Coronary artery (tissue), 2 donors: ENCODE measurements around the gene GOLGA6L2.

Experiments used
- DNase-seq: peaks from one replicate; pipeline ENCODE4 v3.0.0-alpha.2; 2017; ENCODE audit warnings: low spot score
- H3K27ac ChIP-seq, 2 donors: fragments of 200-600 bp; sonication (generic); one replicate each; pipeline ENCODE4 v1.5.1; 2016 to 2019
- H3K4me3 ChIP-seq: fragments of 200-600 bp; sonication (generic); 2 replicates; pipeline ENCODE4 v1.5.1; 2016; ENCODE audit warnings: mild to moderate bottlenecking, moderate library complexity
- TF ChIP-seq, protein P1 (sequence below): fragments of 200-600 bp; sonication (generic); IDR thresholded peaks from one replicate; pipeline ENCODE4 v1.5.1; 2019; ENCODE audit warnings: antibody characterized with exemption

The GOLGA6L2 gene

DNA sequence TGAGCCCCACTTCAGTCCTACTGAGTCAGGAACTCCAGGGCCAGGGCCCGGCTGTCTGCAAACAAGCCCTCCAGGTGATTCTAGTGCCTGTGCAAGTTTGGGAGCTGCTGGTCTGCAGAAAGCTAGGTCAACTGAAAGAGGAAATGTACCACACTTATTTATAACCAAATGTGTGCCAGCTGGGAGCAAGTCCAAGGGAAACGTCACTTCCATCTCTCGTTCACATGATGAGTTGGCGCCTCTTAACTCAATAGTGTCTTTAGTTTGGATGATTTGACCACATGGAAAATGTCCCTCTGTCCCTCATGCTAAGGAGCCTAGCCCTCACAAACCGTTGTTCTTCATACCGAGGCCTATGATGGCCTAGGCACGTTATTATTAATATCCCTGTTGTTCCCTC is 49.3 kb downstream of the GOLGA6L2 start:
- Histone ChIP-seq H3K4me3 (no peak overlapping the region), H3K27ac (peak overlapping the region in 1 of 2 donors; percentile 68)
- DNase-seq: no peak
- TF ChIP-seq, protein P1, sequence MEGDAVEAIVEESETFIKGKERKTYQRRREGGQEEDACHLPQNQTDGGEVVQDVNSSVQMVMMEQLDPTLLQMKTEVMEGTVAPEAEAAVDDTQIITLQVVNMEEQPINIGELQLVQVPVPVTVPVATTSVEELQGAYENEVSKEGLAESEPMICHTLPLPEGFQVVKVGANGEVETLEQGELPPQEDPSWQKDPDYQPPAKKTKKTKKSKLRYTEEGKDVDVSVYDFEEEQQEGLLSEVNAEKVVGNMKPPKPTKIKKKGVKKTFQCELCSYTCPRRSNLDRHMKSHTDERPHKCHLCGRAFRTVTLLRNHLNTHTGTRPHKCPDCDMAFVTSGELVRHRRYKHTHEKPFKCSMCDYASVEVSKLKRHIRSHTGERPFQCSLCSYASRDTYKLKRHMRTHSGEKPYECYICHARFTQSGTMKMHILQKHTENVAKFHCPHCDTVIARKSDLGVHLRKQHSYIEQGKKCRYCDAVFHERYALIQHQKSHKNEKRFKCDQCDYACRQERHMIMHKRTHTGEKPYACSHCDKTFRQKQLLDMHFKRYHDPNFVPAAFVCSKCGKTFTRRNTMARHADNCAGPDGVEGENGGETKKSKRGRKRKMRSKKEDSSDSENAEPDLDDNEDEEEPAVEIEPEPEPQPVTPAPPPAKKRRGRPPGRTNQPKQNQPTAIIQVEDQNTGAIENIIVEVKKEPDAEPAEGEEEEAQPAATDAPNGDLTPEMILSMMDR: no peak

- TF ChIP-seq, protein P1: no peak
- H3K27ac ChIP-seq: no peak overlapping the region
- DNase-seq: no peak
- H3K4me3 ChIP-seq: no peak overlapping the region
Measured at GRCh38 chr15:23395832-23396231, 51.2 kb downstream of the GOLGA6L2 start.

GRCh38 chr15:23395030-23395692 is 51.9 kb downstream of the GOLGA6L2 start:
- no peak overlapping the region for H3K4me3 ChIP-seq
- H3K27ac ChIP-seq: no peak overlapping the region
- TF ChIP-seq, protein P1: no peak
- no peak for DNase-seq
